Activated CD4-positive, alpha-beta T cell treated with anti-CD3 and anti-CD28 coated beads for 4 hours (primary cell): ENCODE data around the gene ST8SIA5.

Experiments
- DNase-seq, 2 donors: peaks; one replicate each; pipeline ENCODE4 v3.0.0-alpha.2; 2020

Gene ST8SIA5

GRCh38 chr18:46623541-46623940 lies 133.3 kb downstream of the ST8SIA5 start:
- peak in 1 of 2 donors; percentile 7 for DNase-seq

GRCh38 chr18:46622999-46623398 lies 133.9 kb downstream of the ST8SIA5 start:
- no peak for DNase-seq

- DNase-seq = no peak
These were observed 134.4 kb downstream of the ST8SIA5 start for GRCh38 chr18:46622451-46622850.

GRCh38 chr18:46621871-46622270 lies 135.0 kb downstream of the ST8SIA5 start:
- no peak for DNase-seq

GRCh38 chr18:46621111-46621766 lies 135.6 kb downstream of the ST8SIA5 start:
- DNase-seq = no peak

GRCh38 chr18:46619559-46619958 lies 137.3 kb downstream of the ST8SIA5 start:
- no peak for DNase-seq
